Astrocyte of the cerebellum (primary cell): ENCODE data around the gene RRP1.

Experiments
- DNase-seq: peaks from one replicate; pipeline ENCODE4 v3.0.0-alpha.2; 2011; ENCODE audit warnings: low read depth
- H3K4me3 ChIP-seq: 2 replicates; pipeline ENCODE4 v1.5.1; 2011; ENCODE audit warnings: mild to moderate bottlenecking, low read depth, low read length, moderate library complexity
- in situ Hi-C: cut with HindIII; loops from 2 replicates; pipeline ENCODE4 v1.10.0; 2017; ENCODE audit warnings: low sequenced_read_pairs
- TF ChIP-seq, protein P1 (sequence below): IDR thresholded peaks from 2 replicates; pipeline ENCODE4 v1.5.1; 2012; ENCODE audit warnings: low read length, low read depth, moderate library complexity, mild to moderate bottlenecking; ENCODE audit errors: missing control alignments

The RRP1 gene

DNA sequence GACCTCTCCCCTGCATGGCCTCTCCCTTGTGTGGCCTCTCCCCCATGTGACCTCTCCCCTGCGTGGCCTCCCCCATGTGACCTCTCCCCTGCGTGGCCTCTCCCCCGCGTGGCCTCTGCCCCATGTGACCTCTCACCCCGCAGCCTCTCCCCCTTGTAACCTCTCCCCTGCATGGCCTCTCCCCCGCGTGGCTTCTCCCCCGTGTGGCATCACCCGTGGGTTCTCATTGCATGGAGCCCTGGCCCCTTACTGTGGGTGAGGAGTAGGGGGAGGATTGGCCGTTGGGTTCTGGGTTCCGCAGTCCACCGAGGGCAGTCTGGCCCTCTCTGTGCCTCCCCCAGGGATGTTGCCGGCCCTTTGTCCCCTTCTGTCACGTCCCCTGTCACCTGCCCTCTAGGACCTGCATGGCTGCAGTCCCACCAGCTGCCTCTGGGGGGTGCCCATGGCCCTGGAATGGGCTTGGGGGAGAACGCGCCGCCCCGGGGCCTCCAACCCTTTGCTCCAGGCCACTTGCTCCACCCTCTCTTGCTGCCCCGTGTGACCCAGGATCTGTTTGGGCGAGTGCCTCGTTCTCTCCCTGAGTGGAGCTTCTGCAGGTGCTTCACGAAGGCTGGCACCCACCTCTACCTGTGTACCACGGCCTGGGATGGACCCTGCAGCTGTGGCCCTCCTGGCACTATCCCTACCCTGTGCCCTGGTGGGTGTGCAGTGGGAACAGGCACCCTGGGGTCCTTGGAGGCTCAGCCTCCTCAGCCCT, 21.3 kb downstream of the RRP1 start:
- TF ChIP-seq, protein P1, sequence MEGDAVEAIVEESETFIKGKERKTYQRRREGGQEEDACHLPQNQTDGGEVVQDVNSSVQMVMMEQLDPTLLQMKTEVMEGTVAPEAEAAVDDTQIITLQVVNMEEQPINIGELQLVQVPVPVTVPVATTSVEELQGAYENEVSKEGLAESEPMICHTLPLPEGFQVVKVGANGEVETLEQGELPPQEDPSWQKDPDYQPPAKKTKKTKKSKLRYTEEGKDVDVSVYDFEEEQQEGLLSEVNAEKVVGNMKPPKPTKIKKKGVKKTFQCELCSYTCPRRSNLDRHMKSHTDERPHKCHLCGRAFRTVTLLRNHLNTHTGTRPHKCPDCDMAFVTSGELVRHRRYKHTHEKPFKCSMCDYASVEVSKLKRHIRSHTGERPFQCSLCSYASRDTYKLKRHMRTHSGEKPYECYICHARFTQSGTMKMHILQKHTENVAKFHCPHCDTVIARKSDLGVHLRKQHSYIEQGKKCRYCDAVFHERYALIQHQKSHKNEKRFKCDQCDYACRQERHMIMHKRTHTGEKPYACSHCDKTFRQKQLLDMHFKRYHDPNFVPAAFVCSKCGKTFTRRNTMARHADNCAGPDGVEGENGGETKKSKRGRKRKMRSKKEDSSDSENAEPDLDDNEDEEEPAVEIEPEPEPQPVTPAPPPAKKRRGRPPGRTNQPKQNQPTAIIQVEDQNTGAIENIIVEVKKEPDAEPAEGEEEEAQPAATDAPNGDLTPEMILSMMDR = peak; percentile 97
- no peak for DNase-seq
- in situ Hi-C loops = no loop called here
- no peak overlapping the region for H3K4me3 ChIP-seq

DNA sequence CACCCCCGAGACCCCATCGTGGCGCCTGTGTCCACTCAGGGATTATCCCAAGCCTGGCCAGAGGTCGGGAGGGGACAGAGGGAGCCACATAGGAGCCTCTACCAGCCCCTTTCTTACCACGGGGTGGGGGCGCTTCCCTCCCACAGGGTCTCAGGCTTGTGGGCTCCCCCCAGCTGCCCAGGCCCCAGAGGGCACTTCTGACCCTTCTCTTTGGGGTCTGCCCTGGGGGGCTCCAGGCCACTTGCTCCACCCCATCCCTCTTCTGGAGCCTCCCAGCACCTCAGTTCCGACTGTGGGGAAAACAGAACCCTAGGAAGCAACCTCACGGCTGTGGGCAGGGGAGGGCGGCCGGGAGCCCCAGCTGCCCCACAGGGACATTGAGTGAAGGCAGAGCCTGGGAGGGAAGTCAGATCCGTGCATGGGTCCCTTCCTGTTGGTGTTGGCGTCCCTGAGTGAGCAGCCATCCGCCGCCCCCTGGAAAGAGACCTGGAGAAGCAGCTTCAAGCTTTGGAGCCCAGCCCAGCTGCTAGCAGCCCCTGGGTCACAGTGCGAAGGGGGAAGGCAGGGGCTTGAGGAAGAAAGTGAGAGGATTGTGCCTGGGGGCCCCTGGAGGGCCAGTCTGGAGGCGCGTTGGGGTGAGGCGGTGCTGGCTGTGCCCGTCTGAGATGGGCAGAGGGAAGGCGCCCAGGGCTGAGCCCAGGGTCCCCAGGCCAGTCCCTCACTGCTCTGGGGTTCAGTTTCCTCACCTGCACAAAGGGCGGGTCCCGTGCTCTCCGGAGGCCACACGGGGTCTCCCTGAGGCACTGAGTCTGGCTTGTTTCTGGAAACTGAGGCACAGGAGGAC, 22.1 kb downstream of the RRP1 start:
- in situ Hi-C loops = no loop called here
- TF ChIP-seq, protein P1 = no peak

DNA sequence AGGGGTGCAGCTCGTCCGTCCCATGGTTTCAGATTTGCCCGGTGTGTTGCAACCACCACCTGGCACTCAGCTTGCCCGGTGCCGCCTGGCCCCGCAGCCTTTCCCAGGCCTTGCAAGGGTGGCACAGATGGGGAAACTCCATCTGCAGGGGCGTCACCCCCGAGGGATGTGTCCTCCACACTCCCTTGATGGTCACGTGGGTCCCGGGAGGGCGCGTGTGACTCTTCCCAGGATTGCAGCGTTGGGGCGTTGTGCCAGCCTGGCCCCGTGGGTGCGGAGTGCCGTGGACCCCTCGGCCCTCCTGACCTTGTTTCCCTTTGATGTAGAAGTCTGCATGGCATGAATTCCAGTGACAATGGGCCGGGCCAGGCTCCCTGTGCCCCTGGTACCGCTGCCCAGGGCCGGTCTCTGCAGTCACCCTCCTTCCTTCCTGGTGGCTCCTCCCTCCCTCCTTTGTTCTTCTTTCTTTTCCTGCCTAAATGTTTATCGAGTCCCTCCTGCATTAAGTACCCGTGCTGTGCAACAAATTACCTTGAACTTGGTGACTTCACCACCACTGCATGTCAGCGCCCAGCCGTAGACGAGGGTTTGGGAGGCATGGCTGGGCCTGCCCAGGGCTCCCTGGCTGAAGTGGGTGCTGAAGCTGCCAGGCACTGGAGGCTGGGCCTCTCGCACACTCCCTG, 22.9 kb downstream of the RRP1 start:
- in situ Hi-C loops = no loop called here
- TF ChIP-seq, protein P1 = no peak
- H3K4me3 ChIP-seq = no peak overlapping the region
- no peak for DNase-seq

More for the DNA sequence above, 22.1 kb downstream of the RRP1 start:
- no peak overlapping the region for H3K4me3 ChIP-seq
- DNase-seq = no peak

DNA sequence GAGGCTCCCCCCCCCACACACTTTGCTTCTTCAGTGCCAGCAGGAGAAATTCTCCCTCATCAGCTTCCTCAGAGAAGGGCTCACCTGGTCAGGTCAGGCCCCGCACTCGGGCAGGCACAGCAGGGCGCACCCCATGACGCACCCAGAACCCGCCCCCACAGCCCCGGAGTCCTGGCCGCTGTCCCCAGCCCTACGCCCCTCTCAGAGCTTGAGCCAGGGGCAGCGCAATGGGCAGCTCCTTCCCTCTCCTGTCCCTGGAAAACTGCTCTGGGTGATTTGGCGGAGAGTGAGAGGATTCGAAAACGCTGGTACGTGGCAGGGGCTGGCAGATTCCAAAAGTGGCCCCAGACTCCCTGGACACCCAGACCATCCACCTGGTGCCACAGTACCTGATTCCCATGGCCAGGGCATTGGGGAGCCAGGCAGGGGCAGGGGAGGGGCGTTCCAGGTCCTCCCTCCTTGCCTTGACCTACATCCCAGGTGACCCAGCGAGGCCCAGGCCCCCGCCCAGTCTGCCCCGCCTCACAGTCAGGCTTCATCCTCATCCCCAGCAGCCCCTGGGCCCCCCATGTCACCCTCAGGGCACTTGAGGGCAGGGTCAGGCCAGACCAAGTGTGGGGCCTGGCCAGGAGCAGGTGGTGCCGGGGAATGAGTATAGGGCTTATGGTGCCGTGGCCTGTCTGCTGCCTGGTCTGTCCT, 23.7 kb downstream of the RRP1 start:
- no peak overlapping the region for H3K4me3 ChIP-seq
- DNase-seq = no peak
- in situ Hi-C loops = no loop called here
- TF ChIP-seq, protein P1 = no peak

DNA sequence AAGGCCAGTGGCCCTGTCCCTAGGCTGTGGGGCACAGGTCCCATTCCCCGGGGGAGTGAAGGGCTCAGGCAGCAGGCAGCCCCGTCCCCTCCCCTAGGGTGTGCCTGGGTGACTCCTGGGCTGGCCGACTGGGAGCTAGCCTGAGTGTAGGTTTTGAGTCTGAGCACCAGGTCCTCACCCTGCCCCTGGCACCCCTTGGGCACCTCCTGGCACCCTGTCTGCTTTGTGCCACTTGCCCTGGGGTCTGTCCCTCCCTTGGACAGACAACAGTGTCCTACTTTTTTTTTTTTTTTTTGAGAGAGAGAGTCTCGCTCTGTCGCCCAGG, 24.2 kb downstream of the RRP1 start:
- TF ChIP-seq, protein P1 = no peak
- no peak for DNase-seq
- no peak overlapping the region for H3K4me3 ChIP-seq
- in situ Hi-C loops = no loop called here
